Measurements from ENCODE around the gene NRCAM.

DNA sequence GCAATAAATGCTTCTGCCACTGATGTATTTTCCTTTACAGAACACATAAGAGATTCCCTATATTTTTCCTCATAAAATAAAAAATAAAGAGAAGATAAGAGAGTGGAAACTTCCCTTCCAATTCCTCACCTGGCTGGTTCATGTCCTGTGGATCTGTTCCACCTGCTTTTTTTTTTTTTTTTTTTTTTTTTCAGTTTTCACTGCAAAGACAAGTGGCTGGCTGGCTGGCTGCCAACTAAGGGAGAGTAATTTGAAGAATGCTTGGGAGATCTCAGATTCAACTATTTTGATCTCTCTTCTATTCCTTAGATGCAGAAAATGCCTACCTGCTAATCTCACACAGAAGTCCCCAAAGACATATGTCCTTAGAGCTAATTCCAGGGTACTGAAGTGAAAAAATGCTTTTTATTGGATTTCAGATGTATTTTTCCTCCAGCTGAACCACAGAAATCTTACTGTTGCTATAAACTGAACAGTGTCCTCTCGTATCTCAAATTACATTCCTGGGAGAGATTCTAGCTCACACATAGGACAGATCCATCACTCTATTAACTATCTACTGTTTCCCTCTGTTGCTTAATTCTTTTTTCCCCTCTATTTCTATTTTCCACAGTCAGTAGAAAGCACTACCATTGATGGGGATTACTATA lies 120.8 kb downstream of the NRCAM start:
- TF ChIP-seq, protein P1, sequence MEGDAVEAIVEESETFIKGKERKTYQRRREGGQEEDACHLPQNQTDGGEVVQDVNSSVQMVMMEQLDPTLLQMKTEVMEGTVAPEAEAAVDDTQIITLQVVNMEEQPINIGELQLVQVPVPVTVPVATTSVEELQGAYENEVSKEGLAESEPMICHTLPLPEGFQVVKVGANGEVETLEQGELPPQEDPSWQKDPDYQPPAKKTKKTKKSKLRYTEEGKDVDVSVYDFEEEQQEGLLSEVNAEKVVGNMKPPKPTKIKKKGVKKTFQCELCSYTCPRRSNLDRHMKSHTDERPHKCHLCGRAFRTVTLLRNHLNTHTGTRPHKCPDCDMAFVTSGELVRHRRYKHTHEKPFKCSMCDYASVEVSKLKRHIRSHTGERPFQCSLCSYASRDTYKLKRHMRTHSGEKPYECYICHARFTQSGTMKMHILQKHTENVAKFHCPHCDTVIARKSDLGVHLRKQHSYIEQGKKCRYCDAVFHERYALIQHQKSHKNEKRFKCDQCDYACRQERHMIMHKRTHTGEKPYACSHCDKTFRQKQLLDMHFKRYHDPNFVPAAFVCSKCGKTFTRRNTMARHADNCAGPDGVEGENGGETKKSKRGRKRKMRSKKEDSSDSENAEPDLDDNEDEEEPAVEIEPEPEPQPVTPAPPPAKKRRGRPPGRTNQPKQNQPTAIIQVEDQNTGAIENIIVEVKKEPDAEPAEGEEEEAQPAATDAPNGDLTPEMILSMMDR (IDR thresholded peaks at IDR 0.05): no peak
- no peak for TF ChIP-seq POLR2A (IDR thresholded peaks at IDR 0.05; ENCODE audit: low read length)
- TF ChIP-seq, protein P2, sequence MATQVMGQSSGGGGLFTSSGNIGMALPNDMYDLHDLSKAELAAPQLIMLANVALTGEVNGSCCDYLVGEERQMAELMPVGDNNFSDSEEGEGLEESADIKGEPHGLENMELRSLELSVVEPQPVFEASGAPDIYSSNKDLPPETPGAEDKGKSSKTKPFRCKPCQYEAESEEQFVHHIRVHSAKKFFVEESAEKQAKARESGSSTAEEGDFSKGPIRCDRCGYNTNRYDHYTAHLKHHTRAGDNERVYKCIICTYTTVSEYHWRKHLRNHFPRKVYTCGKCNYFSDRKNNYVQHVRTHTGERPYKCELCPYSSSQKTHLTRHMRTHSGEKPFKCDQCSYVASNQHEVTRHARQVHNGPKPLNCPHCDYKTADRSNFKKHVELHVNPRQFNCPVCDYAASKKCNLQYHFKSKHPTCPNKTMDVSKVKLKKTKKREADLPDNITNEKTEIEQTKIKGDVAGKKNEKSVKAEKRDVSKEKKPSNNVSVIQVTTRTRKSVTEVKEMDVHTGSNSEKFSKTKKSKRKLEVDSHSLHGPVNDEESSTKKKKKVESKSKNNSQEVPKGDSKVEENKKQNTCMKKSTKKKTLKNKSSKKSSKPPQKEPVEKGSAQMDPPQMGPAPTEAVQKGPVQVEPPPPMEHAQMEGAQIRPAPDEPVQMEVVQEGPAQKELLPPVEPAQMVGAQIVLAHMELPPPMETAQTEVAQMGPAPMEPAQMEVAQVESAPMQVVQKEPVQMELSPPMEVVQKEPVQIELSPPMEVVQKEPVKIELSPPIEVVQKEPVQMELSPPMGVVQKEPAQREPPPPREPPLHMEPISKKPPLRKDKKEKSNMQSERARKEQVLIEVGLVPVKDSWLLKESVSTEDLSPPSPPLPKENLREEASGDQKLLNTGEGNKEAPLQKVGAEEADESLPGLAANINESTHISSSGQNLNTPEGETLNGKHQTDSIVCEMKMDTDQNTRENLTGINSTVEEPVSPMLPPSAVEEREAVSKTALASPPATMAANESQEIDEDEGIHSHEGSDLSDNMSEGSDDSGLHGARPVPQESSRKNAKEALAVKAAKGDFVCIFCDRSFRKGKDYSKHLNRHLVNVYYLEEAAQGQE (IDR thresholded peaks at IDR 0.05): no peak
- TF ChIP-seq, protein P3, sequence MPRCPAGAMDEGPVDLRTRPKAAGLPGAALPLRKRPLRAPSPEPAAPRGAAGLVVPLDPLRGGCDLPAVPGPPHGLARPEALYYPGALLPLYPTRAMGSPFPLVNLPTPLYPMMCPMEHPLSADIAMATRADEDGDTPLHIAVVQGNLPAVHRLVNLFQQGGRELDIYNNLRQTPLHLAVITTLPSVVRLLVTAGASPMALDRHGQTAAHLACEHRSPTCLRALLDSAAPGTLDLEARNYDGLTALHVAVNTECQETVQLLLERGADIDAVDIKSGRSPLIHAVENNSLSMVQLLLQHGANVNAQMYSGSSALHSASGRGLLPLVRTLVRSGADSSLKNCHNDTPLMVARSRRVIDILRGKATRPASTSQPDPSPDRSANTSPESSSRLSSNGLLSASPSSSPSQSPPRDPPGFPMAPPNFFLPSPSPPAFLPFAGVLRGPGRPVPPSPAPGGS (IDR thresholded peaks at IDR 0.05): no peak
- TF ChIP-seq CHD4 (IDR thresholded peaks at IDR 0.05; ENCODE audit: borderline replicate concordance): no peak
- no peak for TF ChIP-seq KDM5A (IDR thresholded peaks at IDR 0.05)
- TF ChIP-seq, protein P4, sequence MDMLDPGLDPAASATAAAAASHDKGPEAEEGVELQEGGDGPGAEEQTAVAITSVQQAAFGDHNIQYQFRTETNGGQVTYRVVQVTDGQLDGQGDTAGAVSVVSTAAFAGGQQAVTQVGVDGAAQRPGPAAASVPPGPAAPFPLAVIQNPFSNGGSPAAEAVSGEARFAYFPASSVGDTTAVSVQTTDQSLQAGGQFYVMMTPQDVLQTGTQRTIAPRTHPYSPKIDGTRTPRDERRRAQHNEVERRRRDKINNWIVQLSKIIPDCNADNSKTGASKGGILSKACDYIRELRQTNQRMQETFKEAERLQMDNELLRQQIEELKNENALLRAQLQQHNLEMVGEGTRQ (IDR thresholded peaks at IDR 0.05): no peak
- TF ChIP-seq BHLHE40 (IDR thresholded peaks at IDR 0.05; ENCODE audit: low read depth, low read length): no peak
- TF ChIP-seq KDM1A (IDR thresholded peaks at IDR 0.05; ENCODE audit: low read depth): no peak
- TF ChIP-seq, protein P5, sequence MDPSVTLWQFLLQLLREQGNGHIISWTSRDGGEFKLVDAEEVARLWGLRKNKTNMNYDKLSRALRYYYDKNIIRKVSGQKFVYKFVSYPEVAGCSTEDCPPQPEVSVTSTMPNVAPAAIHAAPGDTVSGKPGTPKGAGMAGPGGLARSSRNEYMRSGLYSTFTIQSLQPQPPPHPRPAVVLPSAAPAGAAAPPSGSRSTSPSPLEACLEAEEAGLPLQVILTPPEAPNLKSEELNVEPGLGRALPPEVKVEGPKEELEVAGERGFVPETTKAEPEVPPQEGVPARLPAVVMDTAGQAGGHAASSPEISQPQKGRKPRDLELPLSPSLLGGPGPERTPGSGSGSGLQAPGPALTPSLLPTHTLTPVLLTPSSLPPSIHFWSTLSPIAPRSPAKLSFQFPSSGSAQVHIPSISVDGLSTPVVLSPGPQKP (IDR thresholded peaks at IDR 0.05; ENCODE audit: low read depth, low read length): no peak
- no peak for TF ChIP-seq SMC3 (IDR thresholded peaks at IDR 0.05)
- TF ChIP-seq ZFP36 (IDR thresholded peaks at IDR 0.05; ENCODE audit: borderline replicate concordance, partially characterized antibody): no peak
- no peak for TF ChIP-seq EP300 (IDR thresholded peaks at IDR 0.05)
